GM18526 (cell line): ENCODE data around the gene TSPAN7.

Source experiments
- POLR2A ChIP-seq: IDR thresholded peaks from 3 replicates; pipeline ENCODE4 v1.6.1; 2011; ENCODE audit not compliant: insufficient read length; ENCODE audit errors: extremely low read depth

TSPAN7 gene, protein sequence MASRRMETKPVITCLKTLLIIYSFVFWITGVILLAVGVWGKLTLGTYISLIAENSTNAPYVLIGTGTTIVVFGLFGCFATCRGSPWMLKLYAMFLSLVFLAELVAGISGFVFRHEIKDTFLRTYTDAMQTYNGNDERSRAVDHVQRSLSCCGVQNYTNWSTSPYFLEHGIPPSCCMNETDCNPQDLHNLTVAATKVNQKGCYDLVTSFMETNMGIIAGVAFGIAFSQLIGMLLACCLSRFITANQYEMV

DNA sequence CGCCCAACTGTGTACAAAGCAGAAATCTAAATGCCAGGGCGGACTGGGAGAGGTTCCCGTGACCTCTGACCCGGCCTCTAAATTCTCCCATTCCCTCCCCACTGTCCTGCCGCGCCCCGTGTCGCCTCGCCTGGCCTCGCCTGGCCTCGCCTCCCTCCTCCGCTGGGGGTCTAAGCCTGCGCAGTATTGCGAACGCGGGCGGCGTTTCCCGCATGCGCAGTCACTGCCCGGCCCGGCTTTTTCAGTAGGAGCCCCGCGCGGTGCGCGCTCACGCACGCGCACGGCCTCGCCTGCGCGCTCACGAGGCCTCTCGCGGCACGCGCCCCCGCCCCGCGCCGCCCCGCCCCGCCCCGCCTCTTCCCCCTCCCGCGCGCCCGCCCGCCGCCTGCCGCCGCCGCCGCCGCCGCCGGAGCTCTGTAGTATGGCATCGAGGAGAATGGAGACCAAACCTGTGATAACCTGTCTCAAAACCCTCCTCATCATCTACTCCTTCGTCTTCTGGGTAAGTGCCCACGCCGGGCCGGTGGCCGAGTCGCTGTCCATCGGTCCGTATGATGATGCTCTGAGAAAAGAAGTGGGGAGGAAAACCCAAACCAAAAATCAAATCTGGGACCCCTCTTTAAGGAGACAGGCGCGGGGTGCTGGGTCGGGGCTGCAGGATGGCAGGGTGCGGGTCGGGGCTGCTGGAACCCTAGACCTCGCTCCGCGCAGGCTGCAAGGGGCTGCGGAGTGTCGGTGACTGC is at the start of gene TSPAN7:
TSPAN7 (plus strand) TSS at position 417 of the 743 bp plus-strand sequence; CDS start at position 422, 5 bp downstream.
- TF ChIP-seq POLR2A = no peak

DNA sequence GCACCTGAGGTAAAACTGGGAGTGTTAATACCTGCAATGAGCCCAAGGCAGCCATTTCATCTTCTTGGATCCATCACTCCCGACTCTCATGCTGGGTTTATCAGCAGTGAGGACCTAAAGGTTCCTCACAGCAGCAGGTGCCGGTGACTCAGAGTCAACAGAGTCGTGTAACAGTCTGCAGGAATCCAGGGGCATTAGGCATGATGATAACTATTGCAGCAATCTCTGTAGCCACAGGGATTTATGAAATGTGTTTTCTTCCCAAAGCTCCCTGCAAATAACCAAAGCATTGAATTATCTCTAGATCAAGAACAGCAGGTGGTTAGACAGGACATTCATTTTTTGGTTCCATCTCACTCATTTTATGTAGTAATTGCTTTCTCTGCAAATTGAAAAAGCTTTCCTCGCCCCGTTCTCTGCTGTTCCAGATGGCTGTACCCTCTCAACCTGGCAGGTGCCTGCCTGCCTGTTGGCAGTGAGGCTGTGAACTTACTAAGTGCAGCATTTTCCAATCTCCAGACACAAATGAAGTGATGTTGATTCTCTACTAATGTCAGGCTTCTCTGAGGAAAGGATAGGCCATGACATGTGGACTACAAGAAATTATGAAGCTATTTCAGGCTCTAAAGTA is 48.1 kb upstream of the TSPAN7 start:
- no peak for TF ChIP-seq POLR2A

DNA sequence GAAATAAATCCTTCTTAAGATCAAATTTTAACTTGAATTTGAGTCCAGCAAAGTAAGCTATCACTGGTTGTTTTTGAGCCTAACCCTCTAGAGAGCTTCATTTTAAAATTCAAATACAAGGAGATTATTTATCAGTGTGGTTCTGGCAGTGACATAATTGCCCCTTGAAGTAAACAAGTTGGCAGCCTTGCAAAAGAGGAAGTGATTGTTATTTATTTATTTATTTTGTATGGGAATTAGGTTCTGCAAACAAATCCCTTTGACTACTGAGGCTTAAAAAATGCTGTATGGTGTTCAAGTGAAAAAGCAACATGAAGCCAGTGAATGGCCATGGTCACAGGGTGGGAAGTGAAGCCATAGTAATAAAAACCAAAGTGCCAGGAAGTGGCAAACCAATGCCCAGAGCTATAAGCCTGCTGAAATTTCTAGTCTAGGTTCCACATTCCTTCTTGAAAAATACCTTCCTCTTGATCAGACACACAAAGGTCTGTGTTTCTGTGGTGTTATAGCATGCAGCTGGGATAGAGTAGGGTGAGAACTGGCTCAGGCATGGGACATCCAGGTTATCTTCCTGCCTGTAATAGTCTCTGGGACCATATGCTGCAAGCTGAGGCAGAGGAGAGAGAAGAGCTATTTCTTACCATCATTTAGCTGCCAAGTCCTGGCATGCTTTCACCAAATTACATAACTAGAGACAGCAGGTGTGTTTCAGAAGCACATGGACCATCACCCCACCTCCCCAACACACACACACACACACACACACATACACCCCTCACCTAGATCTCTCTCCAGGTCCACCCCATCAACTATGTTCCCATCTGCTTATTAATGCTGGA is 47.1 kb upstream of the TSPAN7 start:
- TF ChIP-seq POLR2A = no peak

DNA sequence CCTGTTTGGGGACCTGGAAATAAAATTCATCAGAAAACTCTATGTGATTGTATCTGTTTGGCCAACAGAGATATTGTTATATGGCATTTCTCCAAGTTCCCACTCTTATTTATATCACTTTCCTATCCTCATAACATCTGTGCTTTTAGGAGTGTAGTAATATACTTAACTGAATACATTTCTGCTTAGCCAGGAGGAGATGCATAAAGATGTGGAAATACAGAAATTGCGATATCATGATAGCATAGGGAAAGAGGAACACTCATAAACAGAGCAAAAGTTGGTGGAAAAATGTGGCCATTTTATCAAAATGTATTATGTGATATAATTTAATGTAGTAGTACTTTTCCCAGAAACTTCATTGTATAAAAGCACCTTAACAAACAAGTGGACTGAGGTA is 46.1 kb upstream of the TSPAN7 start:
- no peak for TF ChIP-seq POLR2A

DNA sequence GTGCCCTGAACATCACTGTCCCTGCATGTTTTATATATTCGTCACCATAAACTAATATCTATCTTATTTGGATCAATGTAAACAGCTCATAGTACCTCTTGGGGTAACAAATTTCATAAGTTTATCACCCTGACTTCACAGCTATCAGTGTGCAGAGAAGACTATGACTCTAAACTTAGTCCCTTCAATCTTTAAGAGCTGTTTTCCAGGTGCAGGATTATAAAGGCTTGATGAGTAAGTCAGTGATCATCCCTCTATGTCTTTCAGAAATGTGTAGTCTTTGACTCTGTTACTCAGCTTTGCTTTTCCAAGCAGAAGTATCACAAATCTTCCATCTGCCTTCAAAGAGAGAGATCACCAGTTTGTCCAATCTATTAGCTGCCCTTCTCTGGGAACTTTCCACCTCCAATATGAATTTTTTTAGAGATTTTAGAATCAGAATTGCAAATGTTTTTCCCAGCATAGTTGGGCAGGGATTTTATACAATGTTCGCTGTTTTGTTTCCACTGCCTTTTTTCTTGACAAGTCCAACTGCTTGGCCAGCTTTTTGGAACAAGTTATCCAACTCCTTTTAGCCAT is 45.1 kb upstream of the TSPAN7 start:
- TF ChIP-seq POLR2A = no peak

DNA sequence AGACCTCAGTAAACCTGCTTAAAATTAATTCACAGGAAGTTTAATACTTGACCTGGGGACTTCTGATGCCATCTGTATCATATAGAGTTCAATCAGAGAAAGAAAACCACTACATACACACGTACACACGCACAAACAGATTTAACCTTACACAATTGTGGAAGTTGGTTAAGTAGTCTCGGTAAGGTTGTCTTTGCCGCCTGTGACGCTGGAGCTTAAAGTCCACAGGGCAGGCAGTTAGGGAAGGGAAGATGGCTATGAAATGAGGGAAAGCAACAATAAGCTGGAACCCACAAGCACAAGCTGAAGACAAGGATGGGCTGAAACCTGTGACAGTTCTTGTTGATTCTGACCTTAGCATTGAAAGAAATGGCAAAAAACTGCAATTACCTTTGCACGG is 41.7 kb upstream of the TSPAN7 start:
- TF ChIP-seq POLR2A = no peak

DNA sequence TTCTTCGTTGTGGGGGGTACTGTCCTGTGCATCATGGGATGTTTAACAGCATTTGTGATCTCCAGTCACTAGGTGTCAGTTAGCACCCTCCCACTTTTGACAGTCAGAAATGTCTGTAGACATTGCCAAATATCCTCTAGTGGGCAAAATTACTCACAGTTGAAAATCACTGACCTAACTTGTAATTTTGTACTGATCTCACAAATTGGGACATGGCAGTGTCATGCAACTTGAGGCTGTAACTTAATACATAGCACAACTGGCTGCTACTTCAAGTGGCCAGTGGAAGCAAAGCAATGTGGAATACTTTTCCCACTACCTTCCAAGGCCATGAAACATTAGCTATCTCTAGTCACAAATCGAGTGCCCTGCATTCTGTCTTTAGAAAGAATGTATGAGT is 23.2 kb upstream of the TSPAN7 start:
- no peak for TF ChIP-seq POLR2A

DNA sequence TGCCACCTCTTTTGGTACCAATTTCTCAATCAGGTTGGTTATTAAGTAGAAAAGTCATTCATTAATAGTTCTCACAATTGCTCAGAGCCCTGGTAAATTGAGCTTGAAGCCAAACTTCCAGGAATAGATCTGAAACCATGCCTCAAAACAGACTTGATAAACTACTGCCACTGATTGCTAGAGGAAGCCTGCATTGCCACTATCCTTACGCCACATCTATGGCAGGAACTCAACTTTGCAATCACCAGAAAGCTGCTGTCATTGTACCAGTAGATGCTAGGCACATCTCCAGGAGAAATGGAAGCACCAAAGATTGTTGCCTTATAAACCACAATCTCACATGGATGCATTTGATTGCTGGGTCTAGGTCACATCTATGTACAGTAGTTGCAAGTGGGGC is 21.6 kb upstream of the TSPAN7 start:
- no peak for TF ChIP-seq POLR2A

DNA sequence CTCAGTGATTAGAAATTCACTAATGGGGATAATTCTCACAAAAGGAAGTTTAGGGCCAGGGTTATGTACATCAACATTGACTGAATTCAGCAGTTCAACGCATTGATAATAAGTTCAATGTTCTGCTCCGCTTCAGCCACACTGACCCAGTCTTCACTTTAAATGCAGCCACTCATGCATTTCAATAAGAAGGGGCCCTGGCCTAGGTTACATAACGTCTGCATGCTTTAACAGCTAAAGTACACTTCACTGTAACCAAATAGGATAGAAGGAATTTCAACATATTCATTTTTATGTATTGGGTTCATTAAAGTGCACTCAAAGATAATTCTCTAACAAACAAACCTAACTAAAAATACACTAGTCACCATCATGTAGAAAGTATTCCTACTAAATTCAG is 12.8 kb upstream of the TSPAN7 start:
- no peak for TF ChIP-seq POLR2A

DNA sequence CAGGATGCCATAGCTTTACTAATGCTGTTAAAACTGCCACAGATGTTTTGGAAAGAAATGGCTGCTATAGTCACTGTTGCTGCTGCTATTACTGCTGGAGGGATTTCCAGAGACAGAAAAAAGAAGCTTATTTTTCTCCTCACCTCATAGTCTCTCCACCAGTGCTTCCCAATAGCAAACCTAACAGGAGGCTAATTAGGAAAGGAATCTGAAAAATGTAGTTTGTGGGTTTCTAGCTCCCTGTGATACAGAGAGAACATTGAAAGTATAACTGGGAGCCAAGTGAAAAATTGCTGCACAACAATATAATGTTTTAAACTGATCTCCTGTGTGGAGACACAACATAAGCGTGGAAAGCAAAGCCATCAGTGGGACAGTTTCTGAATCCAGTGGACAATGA is 8.6 kb upstream of the TSPAN7 start:
- TF ChIP-seq POLR2A = no peak

DNA sequence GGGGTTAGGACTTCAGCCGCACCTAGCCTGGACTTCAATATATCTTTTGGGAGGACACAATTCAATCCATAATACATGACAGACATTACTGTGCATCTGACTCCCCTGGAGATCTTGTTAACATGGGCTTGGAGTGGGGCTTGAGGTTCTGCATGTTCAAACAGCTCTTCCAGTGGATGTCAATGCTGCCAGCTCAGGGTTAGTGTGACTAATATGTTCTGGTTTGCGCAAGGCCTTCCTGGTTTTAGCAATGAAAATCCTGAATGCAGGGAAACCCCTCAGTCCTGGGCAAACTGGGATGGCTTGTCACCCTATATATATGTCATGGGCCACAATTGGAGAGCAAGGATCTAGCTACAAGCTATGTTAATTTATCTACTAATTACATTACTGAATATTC is 2.7 kb upstream of the TSPAN7 start:
- TF ChIP-seq POLR2A = no peak

DNA sequence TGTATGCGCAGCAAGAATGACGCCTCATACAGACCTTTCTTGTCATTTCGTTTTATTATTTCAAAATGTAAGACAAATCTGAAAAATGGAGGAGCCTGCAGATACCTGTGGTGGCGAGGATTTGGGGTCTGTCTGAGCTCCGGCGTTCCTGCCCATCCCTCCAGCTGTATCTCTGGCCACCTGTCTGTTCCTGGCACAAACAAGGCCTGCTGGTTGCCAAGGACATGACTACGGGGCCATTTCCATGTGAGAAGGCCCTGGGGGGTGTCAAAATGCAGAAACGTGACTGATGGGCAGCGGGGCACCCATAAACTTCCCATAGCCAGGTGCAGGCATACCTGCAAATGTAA is 591 bp upstream of the TSPAN7 start:
- no peak for TF ChIP-seq POLR2A

DNA sequence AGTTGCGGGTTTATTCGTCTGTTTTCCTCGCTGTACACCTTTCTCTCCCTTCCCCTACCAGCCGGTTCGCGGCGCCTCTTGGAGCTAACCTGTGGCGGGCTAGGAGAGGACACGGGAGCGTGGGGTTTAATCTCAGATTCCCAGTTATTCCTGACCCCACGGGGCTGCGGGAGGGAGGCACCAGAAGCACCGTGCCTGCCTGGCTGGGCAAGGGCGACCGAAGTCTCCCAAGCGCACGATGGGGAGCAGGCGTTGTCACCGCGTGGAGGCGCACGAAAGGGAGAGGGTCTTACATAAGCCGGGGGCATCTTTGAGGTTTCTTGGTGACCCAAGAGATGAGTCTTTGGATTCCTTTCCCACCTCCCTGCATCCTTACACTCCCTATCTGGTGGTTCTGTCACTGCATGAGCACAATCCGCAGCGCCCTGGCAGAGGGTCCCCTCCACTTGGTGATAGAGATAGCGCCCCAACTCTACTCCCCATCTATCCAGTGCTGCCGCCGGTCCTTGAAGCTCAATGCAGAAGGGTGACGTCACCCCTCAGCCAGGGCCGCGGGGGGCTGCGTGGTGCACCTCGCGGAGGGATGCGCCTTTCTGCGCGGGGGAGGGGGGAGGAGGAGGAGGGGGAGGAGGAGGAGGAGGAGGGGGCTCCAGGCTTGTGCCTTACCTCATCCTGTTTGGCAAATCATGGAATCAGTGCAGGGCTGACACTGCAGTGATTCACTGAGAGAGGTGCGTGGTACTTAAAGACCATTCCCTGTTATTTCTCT is 793 bp downstream of the TSPAN7 start:
- TF ChIP-seq POLR2A = no peak

DNA sequence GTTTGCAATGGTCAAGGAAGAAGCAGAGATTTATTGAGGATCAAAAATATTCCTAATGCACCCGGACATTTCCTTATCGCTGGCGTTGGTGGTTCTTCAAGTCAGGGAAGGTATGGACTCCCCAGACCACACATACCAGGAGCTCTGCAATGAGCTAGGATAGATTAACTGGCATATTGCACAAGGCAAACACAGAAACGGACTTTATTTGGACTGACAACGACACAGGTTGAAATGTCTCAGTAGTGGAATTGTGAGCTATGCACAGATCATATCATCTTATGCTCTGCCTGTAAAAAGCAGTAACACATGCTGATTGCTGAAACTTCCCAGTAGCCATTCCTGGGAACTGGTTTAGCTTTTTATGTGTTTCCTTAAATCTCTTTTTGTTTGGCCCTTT is 1.7 kb downstream of the TSPAN7 start:
- no peak for TF ChIP-seq POLR2A
